DOHH2 (cell line): Measurements from ENCODE around the gene GSK3A.

ENCODE experiments used
- H3F3A ChIP-seq: fragments of 200-600 bp; sonication (generic), shearing (Covaris generic); 2 replicates; pipeline ENCODE4 v1.6.0; 2016; ENCODE audit warnings: antibody characterized with exemption, mild to moderate bottlenecking; ENCODE audit not compliant: control insufficient read depth, insufficient read depth
- H3K27ac ChIP-seq: fragments of 200-600 bp; sonication (generic); 2 replicates; pipeline ENCODE4 v1.5.1; 2014; ENCODE audit warnings: low read depth, mild to moderate bottlenecking, low read length, moderate library complexity
- H3K27me3 ChIP-seq: fragments of 200-600 bp; sonication (generic); 2 replicates; pipeline ENCODE4 v1.6.1; 2014; ENCODE audit warnings: mild to moderate bottlenecking, low read length, mixed read lengths; ENCODE audit not compliant: control insufficient read depth
- H3K36me3 ChIP-seq: fragments of 200-600 bp; sonication (generic); 2 replicates; pipeline ENCODE4 v1.6.1; 2014; ENCODE audit warnings: mild to moderate bottlenecking, low read length, moderate library complexity, mixed read lengths; ENCODE audit not compliant: control insufficient read depth
- H3K4me1 ChIP-seq: fragments of 200-600 bp; sonication (generic); 2 replicates; pipeline ENCODE4 v1.6.1; 2014; ENCODE audit warnings: mild to moderate bottlenecking, low read length, mixed read lengths; ENCODE audit not compliant: control insufficient read depth
- H3K4me2 ChIP-seq: fragments of 200-600 bp; sonication (generic); 2 replicates; pipeline ENCODE4 v1.6.0; 2014; ENCODE audit warnings: mild to moderate bottlenecking, low read length, moderate library complexity
- H3K4me3 ChIP-seq: fragments of 200-600 bp; sonication (generic); 2 replicates; pipeline ENCODE4 v1.5.1; 2014; ENCODE audit warnings: mild to moderate bottlenecking, low read length, mixed read lengths
- H3K79me2 ChIP-seq: fragments of 200-600 bp; sonication (generic); 2 replicates; pipeline ENCODE4 v1.6.1; 2014; ENCODE audit warnings: mild to moderate bottlenecking, low read length, mixed read lengths; ENCODE audit not compliant: control insufficient read depth
- H3K9me2 ChIP-seq: fragments of 200-600 bp; sonication (generic); replicated peaks from 2 replicates; pipeline ENCODE4 v1.6.1; 2014; ENCODE audit warnings: mild to moderate bottlenecking, low read length, mixed read lengths; ENCODE audit not compliant: control insufficient read depth
- H3K9me3 ChIP-seq: fragments of 200-600 bp; sonication (generic); 2 replicates; pipeline ENCODE4 v1.6.1; 2014; ENCODE audit warnings: antibody characterized with exemption, low read length, mixed read lengths; ENCODE audit not compliant: control insufficient read depth, insufficient read depth
- H4K20me1 ChIP-seq: fragments of 200-600 bp; sonication (generic); 2 replicates; pipeline ENCODE4 v1.6.0; 2014; ENCODE audit warnings: low read depth, mild to moderate bottlenecking, antibody characterized with exemption, low read length, moderate library complexity; ENCODE audit not compliant: control insufficient read depth, insufficient read depth
- CTCF ChIP-seq: fragments of 200-600 bp; sonication (generic); IDR thresholded peaks from one replicate; pipeline ENCODE4 v1.5.1; 2014; ENCODE audit warnings: antibody characterized with exemption, mild to moderate bottlenecking, low read depth, low read length; ENCODE audit not compliant: poor library complexity, severe bottlenecking
- EZH2phosphoT487 ChIP-seq: fragments of 200-600 bp; sonication (generic); IDR thresholded peaks from 2 replicates; pipeline ENCODE4 v1.6.1; 2017; ENCODE audit warnings: borderline replicate concordance, mild to moderate bottlenecking, antibody characterized with exemption, low read length, moderate library complexity, mixed read lengths

Gene GSK3A

GRCh38 chr19:42207767-42208271, 34.6 kb downstream of the GSK3A start:
- Histone ChIP-seq H3K79me2 (peaks cover 22% of the 10 kb centered on the region), H3K4me2 (no peak overlapping the region), H3K36me3 (peaks cover 83% of the 10 kb centered on the region), H3K27ac (no peak overlapping the region), H3K9me2 (no peaks in the 10 kb centered on the region), H4K20me1 (peaks cover 4% of the 10 kb centered on the region; the same call in 1 of the 2 replicates), H3F3A (peaks cover 4% of the 10 kb centered on the region; the same call in 1 of the 2 replicates), H3K4me3 (no peak overlapping the region), H3K9me3 (no peaks in the 10 kb centered on the region), H3K4me1 (peaks cover 9% of the 10 kb centered on the region), H3K27me3 (no peaks in the 10 kb centered on the region)
- TF ChIP-seq CTCF (no peak), EZH2phosphoT487 (no peak)

- H3K79me2 ChIP-seq = peaks cover 23% of the 10 kb centered on the region
- H3K4me3 ChIP-seq = no peak overlapping the region
- H3K27me3 ChIP-seq = no peaks in the 10 kb centered on the region
- peaks cover 7% of the 10 kb centered on the region for H3F3A ChIP-seq
- peaks cover 85% of the 10 kb centered on the region for H3K36me3 ChIP-seq
- H3K4me2 ChIP-seq = no peak overlapping the region
- peaks cover 16% of the 10 kb centered on the region for H3K4me1 ChIP-seq
- no peaks in the 10 kb centered on the region for H3K9me2 ChIP-seq
- H4K20me1 ChIP-seq = peaks cover 3% of the 10 kb centered on the region; the same call in 1 of the 2 replicates
- H3K27ac ChIP-seq = no peak overlapping the region
- TF ChIP-seq EZH2phosphoT487 (no peak), CTCF (no peak)
- no peaks in the 10 kb centered on the region for H3K9me3 ChIP-seq
Measured at GRCh38 chr19:42206871-42207755, 35.3 kb downstream of the GSK3A start.

GRCh38 chr19:42204664-42205063, 37.7 kb downstream of the GSK3A start:
- Histone ChIP-seq H3K4me2 (no peak overlapping the region), H3K27me3 (no peaks in the 10 kb centered on the region), H3K9me2 (no peaks in the 10 kb centered on the region), H3K9me3 (no peaks in the 10 kb centered on the region), H4K20me1 (peaks cover 3% of the 10 kb centered on the region; the same call in 1 of the 2 replicates), H3K27ac (no peak overlapping the region), H3K4me3 (no peak overlapping the region), H3K36me3 (peaks cover 95% of the 10 kb centered on the region), H3F3A (peaks cover 8% of the 10 kb centered on the region), H3K79me2 (peaks cover 41% of the 10 kb centered on the region), H3K4me1 (peaks cover 40% of the 10 kb centered on the region)
- TF ChIP-seq EZH2phosphoT487 (no peak), CTCF (no peak)
